GM18858 (cell line): Measurements from ENCODE around the gene NEBL.
"Not testable (repeated sequence)": the region's sequence is repeated elsewhere in the genome, so short reads cannot be mapped to it uniquely, and the experiment has no call there.

Experiments used
- ATAC-seq: cut with Tn5 transposase; IDR thresholded peaks from one replicate; pipeline ENCODE4 v1.9.1; 2021; ENCODE audit not compliant: unreplicated experiment

Gene NEBL

GRCh38 chr10:20897146-20897825 lies at the start of gene NEBL:
Gene NEBL (minus strand): TSS chr10:20897311. CDS start chr10:20897205, 106 bp downstream.
- ATAC-seq, result no peak

DNA sequence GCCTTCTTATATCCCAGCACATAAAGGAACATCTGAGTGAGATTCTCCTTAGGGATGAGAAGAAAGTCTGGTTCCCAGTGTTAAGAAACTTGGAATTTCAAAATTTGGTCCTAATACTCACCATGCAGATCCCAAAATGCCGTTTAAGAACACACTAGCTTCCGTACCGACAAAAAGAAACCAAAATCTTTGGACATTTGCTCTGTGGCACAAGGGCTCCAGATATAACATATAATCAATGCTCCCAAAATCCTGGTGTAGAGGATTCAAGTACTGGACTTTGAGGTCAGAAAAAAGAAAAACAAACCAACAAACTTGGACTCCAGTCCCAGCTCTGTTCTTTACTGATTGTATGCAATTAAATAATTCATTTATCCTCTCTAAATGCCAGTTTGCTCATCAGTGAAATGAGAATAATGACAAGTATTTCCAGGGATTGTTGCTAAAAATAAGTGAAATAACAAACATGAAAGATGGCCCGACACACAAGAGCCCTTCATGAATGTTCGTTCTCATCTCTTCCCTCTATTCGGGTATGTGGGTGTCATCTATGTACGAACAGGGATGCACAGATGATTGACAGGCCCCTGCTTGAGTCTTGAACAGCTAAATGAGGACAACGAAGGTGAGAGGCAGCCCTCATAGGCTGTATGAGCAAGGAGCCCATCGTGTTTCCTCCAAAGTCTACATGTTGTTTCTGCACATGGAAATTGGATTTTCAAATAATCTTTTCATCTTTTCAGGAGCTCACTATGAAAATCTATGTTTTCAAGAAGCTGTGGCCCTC lies 48.6 kb upstream of the NEBL start:
- ATAC-seq, result no peak

GRCh38 chr10:20944789-20945502 lies 47.8 kb upstream of the NEBL start:
- no peak for ATAC-seq

GRCh38 chr10:20939414-20939813 lies 42.3 kb upstream of the NEBL start:
- ATAC-seq, result not testable (repeated sequence)

DNA sequence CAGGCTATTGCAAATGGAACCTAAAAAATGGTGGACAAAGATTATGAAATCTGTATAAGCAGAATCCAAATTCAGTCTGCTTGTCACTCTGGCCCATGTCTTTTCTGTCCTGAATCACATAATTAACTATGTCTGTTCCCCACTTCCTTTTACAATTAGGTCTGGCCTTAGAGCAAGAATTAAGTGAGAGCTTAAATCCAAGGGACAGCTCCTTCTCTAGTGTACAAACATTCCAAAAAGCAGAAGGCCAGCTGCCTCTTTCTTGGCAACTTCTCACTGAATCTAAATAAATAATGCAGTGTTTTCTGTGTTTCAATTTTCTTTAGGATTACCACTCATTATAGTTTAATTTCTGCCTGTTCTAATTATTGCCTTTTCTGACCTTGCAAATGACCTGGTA lies 39.3 kb upstream of the NEBL start:
- no peak for ATAC-seq

DNA sequence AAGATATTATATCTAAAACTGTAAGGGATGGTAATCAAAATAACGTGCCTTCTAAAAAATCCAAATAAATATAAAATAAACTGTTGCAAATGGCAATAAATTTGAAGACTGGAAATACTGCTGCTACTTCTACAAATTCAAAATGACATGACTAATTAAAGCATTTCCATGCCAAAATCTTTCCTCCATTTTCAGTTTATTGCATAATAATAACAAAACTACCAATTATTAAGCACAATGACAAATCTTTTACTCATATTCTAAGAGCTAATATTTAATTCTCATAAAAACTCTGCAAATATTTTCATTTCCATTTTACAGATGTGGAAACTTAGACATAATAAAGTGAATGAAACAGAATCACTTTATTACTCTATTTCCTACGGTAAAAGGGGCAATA lies 38.8 kb upstream of the NEBL start:
- ATAC-seq, result no peak

DNA sequence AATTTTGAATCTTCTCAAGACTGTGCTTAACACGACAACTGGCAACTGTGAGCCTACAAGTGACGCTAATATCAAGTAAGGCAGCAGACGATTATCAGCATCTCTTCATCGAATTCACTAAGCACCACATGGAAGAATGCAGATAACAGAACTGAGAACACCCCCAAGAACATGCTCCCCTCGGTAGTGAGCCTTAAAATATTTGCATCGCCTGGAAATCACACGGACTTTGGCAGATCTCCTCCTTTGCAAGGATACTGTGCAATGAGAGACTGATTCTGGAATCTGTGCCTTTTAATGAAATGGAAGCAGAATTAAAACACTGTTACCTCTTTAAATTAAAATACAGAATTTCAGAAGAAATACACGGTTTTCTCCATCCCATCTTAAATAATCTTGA lies 38.2 kb upstream of the NEBL start:
- no peak for ATAC-seq

- ATAC-seq, result no peak
Observed at GRCh38 chr10:20933705-20934104, 36.6 kb upstream of the NEBL start.

DNA sequence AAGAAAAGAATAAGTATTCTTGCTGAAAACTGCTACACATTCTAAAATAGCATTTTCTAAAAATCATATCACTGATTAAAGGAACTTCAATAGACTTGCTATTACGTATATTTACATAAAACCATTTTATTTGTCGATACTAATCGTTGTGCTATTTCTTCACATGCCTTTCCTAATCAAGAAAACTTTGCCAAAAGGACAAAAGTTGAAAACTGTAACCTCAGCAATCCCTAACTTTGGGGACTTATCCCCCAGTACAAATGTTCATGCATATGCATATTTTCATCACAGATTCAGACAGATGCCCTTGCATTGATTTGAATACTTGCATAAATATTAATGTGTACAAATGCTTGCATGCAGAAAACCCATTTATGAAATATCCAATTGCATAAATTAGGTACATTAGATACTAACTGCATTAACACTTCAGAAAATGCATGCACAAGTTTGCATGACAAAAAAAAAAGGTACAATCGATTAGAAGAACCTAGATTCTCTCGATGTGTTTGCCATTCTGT lies 35.6 kb upstream of the NEBL start:
- no peak for ATAC-seq

DNA sequence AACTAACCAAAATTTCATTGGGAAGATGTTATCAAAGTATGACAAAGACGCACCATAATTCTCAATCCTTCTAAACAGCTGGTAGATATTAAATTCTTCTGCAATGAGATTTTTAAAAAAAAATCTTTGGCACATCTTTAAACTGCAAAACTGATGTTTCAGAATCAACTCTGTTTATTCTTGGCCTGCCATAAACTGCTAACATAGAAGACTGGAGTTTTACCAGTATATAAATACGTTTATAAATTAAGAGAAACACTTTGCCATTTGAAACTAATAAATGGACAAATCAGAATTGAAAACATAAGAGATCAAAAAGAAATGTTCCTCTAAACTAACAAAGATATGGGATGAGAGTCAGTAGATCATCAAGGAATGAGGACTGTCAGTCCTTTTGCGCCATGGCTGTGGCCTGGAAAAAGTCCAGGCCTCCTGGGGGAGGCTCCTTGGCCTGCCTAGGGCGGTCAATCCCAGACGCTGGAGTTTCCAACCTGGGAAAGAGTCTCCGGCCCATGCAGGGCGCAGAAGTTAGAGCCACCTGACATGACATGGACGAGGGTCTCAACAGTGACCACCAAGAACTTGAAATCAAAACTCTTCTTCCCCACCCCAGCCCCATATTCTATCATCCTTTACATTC lies 34.2 kb upstream of the NEBL start:
- no peak for ATAC-seq

- ATAC-seq, result no peak
Observed at GRCh38 chr10:20927456-20927855, 30.3 kb upstream of the NEBL start.

DNA sequence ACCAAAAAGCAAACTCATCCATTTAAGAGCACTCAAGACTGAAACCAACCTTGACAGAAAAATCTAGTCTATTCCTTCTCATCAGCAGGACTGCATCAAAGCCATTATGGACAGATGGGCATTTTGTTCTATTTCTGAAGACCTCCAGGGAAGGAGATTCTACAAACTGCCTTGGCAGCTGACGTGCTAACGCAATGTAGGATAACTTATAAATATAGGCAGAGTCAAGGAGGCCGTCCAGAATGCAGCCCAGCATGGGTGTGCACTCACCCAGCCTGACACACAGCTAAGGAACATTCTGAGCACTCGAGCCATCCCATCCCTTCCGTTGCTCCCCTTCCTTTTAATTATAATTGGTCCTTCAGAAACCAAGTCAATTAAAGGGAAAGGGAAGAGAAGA lies 25.3 kb upstream of the NEBL start:
- ATAC-seq, result no peak

DNA sequence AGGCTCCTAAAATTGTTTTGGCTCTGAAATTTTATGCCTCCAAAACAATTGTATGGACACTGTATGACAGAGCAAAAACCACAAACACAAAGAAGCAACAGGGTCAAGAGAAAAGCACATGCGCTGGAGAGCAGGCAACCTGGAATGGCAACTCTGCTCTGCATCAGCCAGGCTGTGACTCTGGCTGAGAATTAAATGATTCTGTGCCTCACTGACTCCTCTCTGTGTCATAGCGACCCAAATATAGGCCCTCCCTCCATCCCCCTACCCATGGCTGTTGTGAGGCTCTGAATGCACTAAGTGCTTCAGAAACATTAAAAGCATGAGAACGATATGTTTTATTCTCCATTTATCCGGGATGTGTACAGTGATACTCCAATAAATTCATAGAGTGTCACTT lies 24.9 kb upstream of the NEBL start:
- ATAC-seq, result no peak

GRCh38 chr10:20920061-20920460 lies 22.9 kb upstream of the NEBL start:
- ATAC-seq, result no peak

DNA sequence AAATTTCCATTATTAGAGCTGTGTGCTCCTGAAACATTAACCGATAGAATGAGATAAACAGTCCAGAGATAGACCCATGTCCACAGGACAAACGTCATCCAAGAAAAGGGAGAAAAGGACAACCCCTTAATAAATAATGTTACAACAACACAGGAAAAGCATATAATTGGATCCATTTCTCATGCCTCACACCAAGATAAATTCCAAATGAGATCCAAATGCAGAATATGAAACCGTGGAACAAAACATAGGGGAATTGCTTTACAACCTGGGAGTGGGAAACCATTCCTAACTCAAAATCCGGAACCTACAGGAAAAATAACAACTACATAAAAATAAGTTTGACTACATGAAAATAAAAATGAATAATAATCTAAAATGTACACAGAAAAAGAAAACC lies 22.4 kb upstream of the NEBL start:
- no peak for ATAC-seq

- no peak for ATAC-seq
Observed at GRCh38 chr10:20916976-20917375, 19.9 kb upstream of the NEBL start.

GRCh38 chr10:20912969-20913368 lies 15.9 kb upstream of the NEBL start:
- ATAC-seq, result no peak

GRCh38 chr10:20911626-20912025 lies 14.5 kb upstream of the NEBL start:
- no peak for ATAC-seq

GRCh38 chr10:20909801-20910200 lies 12.7 kb upstream of the NEBL start:
- no peak for ATAC-seq

- ATAC-seq, result no peak
Observed at GRCh38 chr10:20908391-20908790, 11.3 kb upstream of the NEBL start.
